Endothelial cell of umbilical vein (primary cell): ENCODE results near the gene ANK2. TPM values are rescaled to one million over a fixed set of nuclear protein-coding genes. Genes with fewer than 3 reads are reported as not detected.

Source experiments
- BruUV-seq: library from RNA; stranded (reverse); fragments of 400-500 nt; replicated peaks from 2 replicates; lab custom pipeline; 2021; lab: Mats Ljungman, UMichigan
- CTCF ChIA-PET: fragments of 300-600, 350-600 bp; sonication (Branson Sonifier 250); formaldehyde crosslinking; loops from one replicate; lab custom pipeline; 2021; ENCODE audit warnings: antibody characterized with exemption, inconsistent platforms; lab: Charles Lee
- POLR2A ChIA-PET: fragments of 300-600, 350-600 bp; sonication (Branson Sonifier 250); formaldehyde crosslinking; loops from one replicate; lab custom pipeline; 2021; ENCODE audit warnings: antibody characterized with exemption, inconsistent platforms; lab: Charles Lee
- DNase-seq: peaks from one replicate; pipeline ENCODE4 v3.0.0-alpha.2; 2011; ENCODE audit warnings: low read depth, low spot score
- FAIRE-seq: peaks from 2 replicates; lab custom pipeline; 2011; peaks lifted over from hg19 to GRCh38; lab: Jason Lieb, UNC
- H2AFZ ChIP-seq: 2 replicates; pipeline ENCODE4 v1.6.0; 2012; ENCODE audit warnings: low read depth, low read length, control low read depth, inconsistent platforms
- H3K27ac ChIP-seq: 2 replicates; pipeline ENCODE4 v1.5.1; 2011; ENCODE audit warnings: low read depth, mild to moderate bottlenecking, control low read depth, low read length, moderate library complexity; ENCODE audit not compliant: insufficient read depth
- H3K27me3 ChIP-seq, 2 experiments: 2 replicates each; pipeline versions ENCODE4 v1.6.0 to v1.6.1; 2011; ENCODE audit warnings: low read length in 2 of 2, mixed read lengths in 1 of 2; ENCODE audit not compliant: control insufficient read depth in 2 of 2, insufficient read depth in 2 of 2
- H3K36me3 ChIP-seq, 2 experiments: 2 replicates in 1 of 2; 3 replicates in 1 of 2; pipeline ENCODE4 v1.5.1; 2011; ENCODE audit warnings: low read length in 2 of 2, mild to moderate bottlenecking in 1 of 2, moderate library complexity in 1 of 2; ENCODE audit not compliant: control insufficient read depth in 2 of 2, insufficient read depth in 2 of 2; ENCODE audit errors: extremely low read depth in 1 of 2
- H3K4me1 ChIP-seq: 3 replicates; pipeline ENCODE4 v1.5.1; 2011; ENCODE audit warnings: mild to moderate bottlenecking, low read length; ENCODE audit not compliant: control insufficient read depth, insufficient read depth; ENCODE audit errors: extremely low read depth
- H3K4me2 ChIP-seq: 2 replicates; pipeline ENCODE4 v1.6.1; 2011; ENCODE audit warnings: low read length, control low read depth, mixed read lengths; ENCODE audit not compliant: insufficient read depth
- H3K4me3 ChIP-seq, 3 experiments: fragments of 200-600 bp in 1 of 3; sonication (generic), shearing (Covaris generic) in 1 of 3; replicated peaks in 1 of 3; 2 replicates each; pipeline ENCODE4 v1.5.1; 2011 to 2016; ENCODE audit warnings: control low read depth in 3 of 3, low read length in 3 of 3, mild to moderate bottlenecking in 2 of 3, inconsistent platforms in 1 of 3, low read depth in 1 of 3, moderate library complexity in 1 of 3; ENCODE audit not compliant: insufficient read depth in 1 of 3
- H3K79me2 ChIP-seq: 2 replicates; pipeline ENCODE4 v1.6.0; 2012; ENCODE audit warnings: low read length, inconsistent platforms; ENCODE audit not compliant: control insufficient read depth, insufficient read depth
- H3K9ac ChIP-seq: replicated peaks from 2 replicates; pipeline ENCODE3; 2011; ENCODE audit warnings: low read length, control low read depth; ENCODE audit not compliant: insufficient read depth; ENCODE audit errors: extremely low read depth
- H3K9me1 ChIP-seq: replicated peaks from 3 replicates; pipeline ENCODE4 v1.6.0; 2011; ENCODE audit warnings: mild to moderate bottlenecking, low read length; ENCODE audit not compliant: control insufficient read depth, insufficient read depth; ENCODE audit errors: extremely low read depth
- H3K9me3 ChIP-seq: replicated peaks from 2 replicates; pipeline ENCODE4 v1.5.1; 2012; ENCODE audit warnings: low read length, inconsistent platforms; ENCODE audit not compliant: control insufficient read depth, insufficient read depth
- H4K20me1 ChIP-seq: replicated peaks from 2 replicates; pipeline ENCODE3; 2011; ENCODE audit warnings: mild to moderate bottlenecking, low read length; ENCODE audit not compliant: control insufficient read depth, insufficient read depth; ENCODE audit errors: extremely low read depth
- EZH2 ChIP-seq: IDR thresholded peaks from 2 replicates; pipeline ENCODE4 v1.6.1; 2012; ENCODE audit warnings: borderline replicate concordance, low read depth, mild to moderate bottlenecking, moderate library complexity, low read length, inconsistent platforms; ENCODE audit not compliant: severe bottlenecking
- FOS ChIP-seq: IDR thresholded peaks from 2 replicates; pipeline ENCODE4 v1.6.1; 2011; ENCODE audit warnings: mild to moderate bottlenecking, low read length, moderate library complexity, borderline replicate concordance; ENCODE audit not compliant: insufficient read depth
- GATA2 ChIP-seq: IDR thresholded peaks from 2 replicates; pipeline ENCODE4 v1.7.0; 2011; ENCODE audit warnings: low read depth, mild to moderate bottlenecking, moderate library complexity, mixed read lengths, low read length; ENCODE audit not compliant: insufficient read length, insufficient read depth
- JUN ChIP-seq: IDR thresholded peaks from 2 replicates; pipeline ENCODE4 v1.6.1; 2011; ENCODE audit warnings: borderline replicate concordance, low read depth; ENCODE audit not compliant: insufficient read length, insufficient read depth
- MYC ChIP-seq: IDR thresholded peaks from one replicate; pipeline ENCODE4 v1.6.1; 2011; ENCODE audit warnings: mild to moderate bottlenecking, low read depth, low read length
- POLR2A ChIP-seq: IDR thresholded peaks from 2 replicates; pipeline ENCODE4 v1.6.1; 2012; ENCODE audit warnings: low read depth, mild to moderate bottlenecking, control low read depth, low read length
- POLR2AphosphoS5 ChIP-seq: IDR thresholded peaks from 2 replicates; pipeline ENCODE4 v1.6.1; 2012; ENCODE audit warnings: low read depth, mild to moderate bottlenecking, control low read depth, low read length, moderate library complexity; ENCODE audit not compliant: insufficient read depth
- dilution Hi-C: fragments of 300-500 bp; cut with MboI; formaldehyde crosslinking; loops from one replicate; pipeline ENCODE4 v1.15.0; 2019; ENCODE audit warnings: low sequenced_read_pairs; ENCODE audit not compliant: extremely low pct_ligation_motif_present
- intact Hi-C: fragments of 100-400 bp; cut with micrococcal nuclease; formaldehyde crosslinking; loops from one replicate; pipeline ENCODE4 v1.10.0; 2022
- polyA plus RNA-seq, 4 experiments: library from polyadenylated mRNA; depleted of rRNA in 3 of 4; stranded (reverse) in 3 of 4; unstranded in 1 of 4; fragments of >200 nt; gene quantifications; 2 replicates each; pipeline versions ENCODE4 v1.2.1 to v1.2.3, GENCODE V29; 2011 to 2012; ENCODE audit warnings: missing spikeins in 1 of 4
- total RNA-seq: library from RNA; stranded (reverse); gene quantifications from 2 replicates; pipeline ENCODE4 v1.2.3, GENCODE V29; 2021
- TF ChIP-seq, protein P1 (sequence below), 2 donors: IDR thresholded peaks; 1 replicate in 1 of 2; 2 replicates in 1 of 2; pipeline ENCODE4 v1.5.1; 2011; ENCODE audit warnings: low read length in 2 of 2, mild to moderate bottlenecking in 2 of 2, moderate library complexity in 2 of 2, control low read depth in 1 of 2, inconsistent platforms in 1 of 2, low read depth in 1 of 2; ENCODE audit not compliant: insufficient read depth in 1 of 2; ENCODE audit errors: extremely low read depth in 1 of 2
- TF ChIP-seq, protein P2 (sequence below): IDR thresholded peaks from 2 replicates; pipeline ENCODE4 v1.6.1; 2011; ENCODE audit not compliant: insufficient read depth, insufficient read length

The ANK2 gene
- total and polyA plus RNA-seq, 2 donors (not counting 3 experiments of a cell fraction or from before 2014, with no cell fraction given): not detected

DNA sequence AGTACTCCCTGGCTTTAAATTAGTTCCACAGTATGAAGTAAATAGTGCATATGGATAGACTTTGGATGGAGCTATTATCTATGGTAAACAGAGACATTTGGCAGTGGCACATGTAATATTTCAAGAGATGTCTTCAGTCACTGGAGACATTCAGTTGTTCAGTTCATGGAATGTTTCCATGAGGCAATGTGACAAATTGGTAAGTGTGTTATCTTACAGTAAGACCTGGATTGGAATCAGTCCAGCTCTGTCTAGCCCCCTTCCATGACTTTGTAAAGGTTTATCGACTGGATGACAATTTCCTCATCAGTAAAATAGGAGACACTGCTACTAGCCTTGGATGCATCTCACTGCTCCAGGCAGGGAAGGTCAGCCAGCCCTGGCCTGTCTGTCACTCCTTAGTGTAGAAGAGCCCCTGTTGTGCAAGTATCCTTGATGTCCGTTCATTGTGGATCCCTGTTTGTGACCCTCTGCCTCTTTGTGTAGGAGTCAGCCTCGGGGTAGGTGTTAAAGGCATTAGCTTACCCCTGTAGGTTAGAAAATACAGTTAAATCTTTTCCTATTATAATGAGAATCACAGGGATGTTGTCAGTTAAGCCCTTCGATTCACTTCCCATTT, 335.9 kb downstream of the ANK2 start:
- no peak overlapping the region for H3K27ac ChIP-seq
- no peaks in the 10 kb centered on the region for H3K9me1 ChIP-seq
- H4K20me1 ChIP-seq: no peaks in the 10 kb centered on the region
- ChIA-PET CTCF (interaction anchor here (2.8 kb wide), 1 partner anchor 9 kb away, joined by 12 read pairs; no protein-coding TSS in a partner anchor), POLR2A (no interaction called here)
- H3K4me2 ChIP-seq: no peak overlapping the region
- H3K9ac ChIP-seq: no peak overlapping the region
- no peak overlapping the region for H3K4me3 ChIP-seq
- dilution Hi-C loops (no loop called here), intact Hi-C loops (loop anchor here (2.0 kb wide), 1 partner anchor 497 kb away; no protein-coding TSS in a partner anchor)
- TF ChIP-seq, protein P1, sequence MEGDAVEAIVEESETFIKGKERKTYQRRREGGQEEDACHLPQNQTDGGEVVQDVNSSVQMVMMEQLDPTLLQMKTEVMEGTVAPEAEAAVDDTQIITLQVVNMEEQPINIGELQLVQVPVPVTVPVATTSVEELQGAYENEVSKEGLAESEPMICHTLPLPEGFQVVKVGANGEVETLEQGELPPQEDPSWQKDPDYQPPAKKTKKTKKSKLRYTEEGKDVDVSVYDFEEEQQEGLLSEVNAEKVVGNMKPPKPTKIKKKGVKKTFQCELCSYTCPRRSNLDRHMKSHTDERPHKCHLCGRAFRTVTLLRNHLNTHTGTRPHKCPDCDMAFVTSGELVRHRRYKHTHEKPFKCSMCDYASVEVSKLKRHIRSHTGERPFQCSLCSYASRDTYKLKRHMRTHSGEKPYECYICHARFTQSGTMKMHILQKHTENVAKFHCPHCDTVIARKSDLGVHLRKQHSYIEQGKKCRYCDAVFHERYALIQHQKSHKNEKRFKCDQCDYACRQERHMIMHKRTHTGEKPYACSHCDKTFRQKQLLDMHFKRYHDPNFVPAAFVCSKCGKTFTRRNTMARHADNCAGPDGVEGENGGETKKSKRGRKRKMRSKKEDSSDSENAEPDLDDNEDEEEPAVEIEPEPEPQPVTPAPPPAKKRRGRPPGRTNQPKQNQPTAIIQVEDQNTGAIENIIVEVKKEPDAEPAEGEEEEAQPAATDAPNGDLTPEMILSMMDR (IDR thresholded peaks at IDR 0.05; ENCODE audit: extremely low read depth in 1 of 2, insufficient read depth in 1 of 2, low read depth in 1 of 2, low read length in 2 of 2): no peak
- TF ChIP-seq GATA2: no peak
- no peak for TF ChIP-seq POLR2A
- no peak for TF ChIP-seq POLR2AphosphoS5
- TF ChIP-seq EZH2: no peak
- TF ChIP-seq, protein P2, sequence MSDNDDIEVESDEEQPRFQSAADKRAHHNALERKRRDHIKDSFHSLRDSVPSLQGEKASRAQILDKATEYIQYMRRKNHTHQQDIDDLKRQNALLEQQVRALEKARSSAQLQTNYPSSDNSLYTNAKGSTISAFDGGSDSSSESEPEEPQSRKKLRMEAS: no peak
- no peak for TF ChIP-seq JUN
- TF ChIP-seq FOS: no peak
- no peak for TF ChIP-seq MYC
- H3K27me3 ChIP-seq: no peaks in the 10 kb centered on the region
- DNase-seq: no peak
- no peaks in the 10 kb centered on the region for H3K36me3 ChIP-seq
- peaks cover 29% of the 10 kb centered on the region for H3K4me1 ChIP-seq
- H3K9me3 ChIP-seq: no peaks in the 10 kb centered on the region
- H2AFZ ChIP-seq: no peak overlapping the region
- BruUV-seq: no TSS peak
- no peak for FAIRE-seq
- no peaks in the 10 kb centered on the region for H3K79me2 ChIP-seq
